GM21619 (cell line): ENCODE measurements around the gene ZNF697.

ENCODE experiments used
- ATAC-seq: cut with Tn5 transposase; IDR thresholded peaks from one replicate; pipeline ENCODE4 v1.9.1; 2021; ENCODE audit not compliant: unreplicated experiment

The ZNF697 gene

GRCh38 chr1:119664067-119664466, 16.0 kb upstream of the ZNF697 start:
- no peak for ATAC-seq

- peak; percentile 65 for ATAC-seq
These were observed 14.0 kb upstream of the ZNF697 start for GRCh38 chr1:119662034-119662437.

GRCh38 chr1:119660253-119661083, 12.4 kb upstream of the ZNF697 start:
- ATAC-seq: peak; percentile 72

GRCh38 chr1:119659628-119660027, 11.6 kb upstream of the ZNF697 start:
- ATAC-seq: no peak

- ATAC-seq: no peak
These were observed 8.4 kb upstream of the ZNF697 start for GRCh38 chr1:119656410-119656955.

GRCh38 chr1:119655154-119655553, 7.1 kb upstream of the ZNF697 start:
- ATAC-seq: no peak

- ATAC-seq: no peak
These were observed 5.7 kb upstream of the ZNF697 start for GRCh38 chr1:119653839-119654170.

- no peak for ATAC-seq
These were observed 5.2 kb upstream of the ZNF697 start for GRCh38 chr1:119653135-119653838.

- no peak for ATAC-seq
These were observed 4.5 kb upstream of the ZNF697 start for GRCh38 chr1:119652587-119652986.

GRCh38 chr1:119651641-119652040, 3.6 kb upstream of the ZNF697 start:
- ATAC-seq: no peak

- ATAC-seq: no peak
These were observed 3.1 kb upstream of the ZNF697 start for GRCh38 chr1:119651133-119651532.

- no peak for ATAC-seq
These were observed 546 bp upstream of the ZNF697 start for GRCh38 chr1:119648620-119649004.

GRCh38 chr1:119647228-119647733, 785 bp downstream of the ZNF697 start:
- no peak for ATAC-seq

GRCh38 chr1:119646521-119647227, 1.4 kb downstream of the ZNF697 start:
- ATAC-seq: no peak

GRCh38 chr1:119639109-119639508, 9.0 kb downstream of the ZNF697 start:
- no peak for ATAC-seq

- no peak for ATAC-seq
These were observed 10.4 kb downstream of the ZNF697 start for GRCh38 chr1:119637710-119638109.

GRCh38 chr1:119636491-119637089, 11.5 kb downstream of the ZNF697 start:
- no peak for ATAC-seq

- peak; percentile 63 for ATAC-seq
These were observed 12.2 kb downstream of the ZNF697 start for GRCh38 chr1:119635811-119636390.

GRCh38 chr1:119634016-119634415, 14.1 kb downstream of the ZNF697 start:
- no peak for ATAC-seq

GRCh38 chr1:119633575-119633974, 14.5 kb downstream of the ZNF697 start:
- no peak for ATAC-seq

- no peak for ATAC-seq
These were observed 15.2 kb downstream of the ZNF697 start for GRCh38 chr1:119632841-119633240.
